ENCODE results near the gene NID2.

The NID2 gene

DNA sequence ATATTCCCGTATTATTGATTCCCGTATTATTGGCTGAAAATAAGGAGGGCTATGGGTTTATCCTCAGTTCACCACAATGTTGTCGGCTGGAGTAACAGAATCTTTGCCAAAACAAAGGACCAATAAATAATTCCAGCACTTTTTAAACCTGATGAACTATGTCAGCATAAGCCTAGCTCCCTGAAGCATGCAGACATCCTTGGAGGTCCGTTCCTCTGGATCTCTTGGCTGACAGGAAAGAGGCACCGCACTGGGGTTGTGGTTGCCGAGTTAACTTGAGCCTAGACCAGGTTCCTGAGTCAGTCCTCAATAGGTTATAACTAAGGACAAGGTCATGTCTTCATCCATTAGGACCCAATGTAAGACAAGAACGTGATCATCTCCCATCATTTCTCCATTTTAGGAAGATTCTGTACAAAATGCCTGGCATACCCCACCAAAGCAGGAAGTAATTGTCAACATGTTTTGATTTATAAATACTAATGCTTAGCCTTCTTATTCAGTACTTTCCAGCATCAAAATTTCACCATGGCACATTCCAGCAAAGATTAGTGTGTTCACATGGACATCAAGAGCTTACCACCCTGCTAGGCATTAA is 36.6 kb downstream of the NID2 start:
- DNase-seq (ENCODE audit: low read depth): peak; percentile 93
- TF ChIP-seq, protein P1, sequence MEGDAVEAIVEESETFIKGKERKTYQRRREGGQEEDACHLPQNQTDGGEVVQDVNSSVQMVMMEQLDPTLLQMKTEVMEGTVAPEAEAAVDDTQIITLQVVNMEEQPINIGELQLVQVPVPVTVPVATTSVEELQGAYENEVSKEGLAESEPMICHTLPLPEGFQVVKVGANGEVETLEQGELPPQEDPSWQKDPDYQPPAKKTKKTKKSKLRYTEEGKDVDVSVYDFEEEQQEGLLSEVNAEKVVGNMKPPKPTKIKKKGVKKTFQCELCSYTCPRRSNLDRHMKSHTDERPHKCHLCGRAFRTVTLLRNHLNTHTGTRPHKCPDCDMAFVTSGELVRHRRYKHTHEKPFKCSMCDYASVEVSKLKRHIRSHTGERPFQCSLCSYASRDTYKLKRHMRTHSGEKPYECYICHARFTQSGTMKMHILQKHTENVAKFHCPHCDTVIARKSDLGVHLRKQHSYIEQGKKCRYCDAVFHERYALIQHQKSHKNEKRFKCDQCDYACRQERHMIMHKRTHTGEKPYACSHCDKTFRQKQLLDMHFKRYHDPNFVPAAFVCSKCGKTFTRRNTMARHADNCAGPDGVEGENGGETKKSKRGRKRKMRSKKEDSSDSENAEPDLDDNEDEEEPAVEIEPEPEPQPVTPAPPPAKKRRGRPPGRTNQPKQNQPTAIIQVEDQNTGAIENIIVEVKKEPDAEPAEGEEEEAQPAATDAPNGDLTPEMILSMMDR (conservative IDR thresholded peaks at IDR 0.05; ENCODE audit: low read depth, low read length): no peak
- H3K4me3 ChIP-seq (ENCODE audit: low read length): peak overlapping the region; percentile 4

DNA sequence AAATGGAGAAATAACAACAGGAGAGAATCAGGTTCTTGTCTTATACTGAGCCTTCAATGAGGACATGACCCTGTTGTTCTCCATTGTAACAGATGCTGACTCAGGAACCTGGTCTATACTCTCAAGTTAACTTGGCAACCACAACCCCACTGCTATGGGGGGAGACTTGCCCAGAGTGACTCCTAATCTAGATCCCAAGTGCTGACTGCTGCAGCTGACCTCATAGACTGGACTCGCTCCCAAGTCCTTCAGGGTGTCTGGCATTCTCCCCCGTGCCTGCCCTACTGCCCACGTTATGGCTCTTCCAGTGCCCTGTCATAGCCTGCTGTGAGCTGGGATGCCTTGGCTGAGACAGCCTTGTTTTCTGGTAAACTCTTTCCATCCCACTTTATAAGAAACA is 37.1 kb downstream of the NID2 start:
- H3K4me3 ChIP-seq (ENCODE audit: low read length): no peak overlapping the region
- TF ChIP-seq, protein P1 (conservative IDR thresholded peaks at IDR 0.05; ENCODE audit: low read depth, low read length): no peak
- peak; percentile 97 for DNase-seq (ENCODE audit: low read depth)

DNA sequence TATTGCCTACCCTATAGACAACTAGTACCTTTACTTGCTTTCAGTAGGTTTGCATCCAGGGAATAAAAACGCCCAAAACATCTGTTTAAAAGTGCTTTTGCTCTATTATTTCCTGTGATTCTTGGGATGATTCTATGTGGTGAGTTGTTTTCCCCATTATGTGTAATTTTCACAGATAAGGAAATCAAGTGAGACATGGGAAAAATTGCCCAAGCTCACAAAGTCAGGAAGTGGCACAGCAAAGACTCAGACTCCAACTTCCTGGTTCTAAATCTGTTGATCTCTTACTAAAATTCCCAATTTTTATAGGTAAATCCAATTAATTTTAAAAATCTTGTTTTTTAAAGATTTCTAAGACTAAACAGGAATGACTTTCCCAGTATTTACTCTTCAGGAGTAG is 39.0 kb downstream of the NID2 start:
- H3K4me3 ChIP-seq (ENCODE audit: low read length): no peak overlapping the region
- DNase-seq (ENCODE audit: low read depth): no peak
- TF ChIP-seq, protein P1 (conservative IDR thresholded peaks at IDR 0.05; ENCODE audit: low read depth, low read length): no peak

DNA sequence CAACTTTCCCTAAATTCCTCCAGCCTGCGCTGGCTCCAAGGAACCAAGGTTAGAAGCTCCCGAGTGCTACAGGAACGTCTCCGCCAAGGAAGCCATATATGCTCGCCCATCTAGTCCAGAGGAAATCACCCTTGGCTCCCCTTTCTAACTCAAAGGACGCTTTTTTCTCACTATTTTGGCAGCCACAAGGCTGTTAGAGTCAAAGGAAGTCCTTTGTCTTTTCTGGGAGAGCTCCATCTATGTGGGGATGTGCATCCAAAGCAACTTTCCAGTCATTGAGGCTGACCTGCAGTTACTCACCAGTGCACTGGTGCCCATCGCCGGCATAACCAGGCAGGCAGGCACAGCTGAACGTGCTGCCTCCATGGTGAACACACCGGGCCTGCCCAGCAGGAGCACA is 42.0 kb downstream of the NID2 start:
- H3K4me3 ChIP-seq (ENCODE audit: low read length): no peak overlapping the region
- TF ChIP-seq, protein P1 (conservative IDR thresholded peaks at IDR 0.05; ENCODE audit: low read depth, low read length): no peak
- DNase-seq (ENCODE audit: low read depth): no peak

DNA sequence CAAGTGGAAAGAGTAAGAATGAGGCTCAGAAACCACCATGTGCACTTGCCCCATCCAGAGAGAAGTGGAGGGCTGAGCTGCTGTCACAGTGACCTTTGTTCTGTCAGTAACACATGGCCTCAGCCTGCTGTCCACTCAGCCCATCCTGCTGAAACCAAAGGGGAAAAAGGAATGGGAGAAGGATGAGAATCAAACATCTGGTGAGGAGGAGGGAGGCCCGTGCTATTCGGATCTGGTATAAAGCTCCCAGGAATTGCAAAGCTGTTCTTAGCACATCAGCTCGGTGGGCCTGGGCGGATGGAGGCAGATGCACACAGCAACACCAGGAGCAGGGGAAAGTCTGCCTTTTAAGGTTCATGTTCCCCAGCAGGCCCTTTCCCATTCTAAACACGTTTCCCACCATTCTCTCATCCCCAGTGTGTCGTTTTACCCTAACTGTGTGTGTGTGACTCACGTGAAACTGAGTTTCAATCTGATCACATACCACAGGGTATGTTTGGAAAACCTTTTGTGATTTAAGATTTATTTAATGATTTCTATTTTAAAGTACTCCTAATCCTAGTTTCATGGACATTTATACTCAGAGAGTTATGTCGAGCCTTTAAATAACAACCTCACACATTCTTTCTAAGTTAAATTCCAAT is 42.7 kb downstream of the NID2 start:
- H3K4me3 ChIP-seq (ENCODE audit: low read length): no peak overlapping the region
- TF ChIP-seq, protein P1 (conservative IDR thresholded peaks at IDR 0.05; ENCODE audit: low read depth, low read length): no peak

DNA sequence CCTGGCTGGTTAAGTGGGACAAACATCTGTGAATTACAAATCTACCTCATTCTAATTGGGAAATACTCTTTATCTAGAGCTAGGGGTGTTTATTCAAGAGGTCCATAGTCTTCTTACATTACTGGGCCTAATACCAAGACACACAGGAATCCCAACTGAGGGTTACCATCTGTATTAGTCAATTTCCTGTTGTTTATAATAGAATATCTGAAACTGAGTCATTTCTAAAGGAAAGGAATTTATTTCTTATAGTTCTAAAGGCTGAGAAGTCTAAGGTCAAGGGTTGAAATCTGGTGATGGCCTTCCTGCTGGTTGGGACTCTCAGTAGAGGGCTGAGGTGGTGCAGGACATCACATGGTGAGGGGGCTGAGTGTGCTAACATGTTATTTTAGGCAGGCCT is 43.5 kb downstream of the NID2 start:
- DNase-seq (ENCODE audit: low read depth): no peak
- no peak overlapping the region for H3K4me3 ChIP-seq (ENCODE audit: low read length)
- TF ChIP-seq, protein P1 (conservative IDR thresholded peaks at IDR 0.05; ENCODE audit: low read depth, low read length): no peak

More for the DNA sequence above, 42.7 kb downstream of the NID2 start:
- DNase-seq (ENCODE audit: low read depth): no peak

DNA sequence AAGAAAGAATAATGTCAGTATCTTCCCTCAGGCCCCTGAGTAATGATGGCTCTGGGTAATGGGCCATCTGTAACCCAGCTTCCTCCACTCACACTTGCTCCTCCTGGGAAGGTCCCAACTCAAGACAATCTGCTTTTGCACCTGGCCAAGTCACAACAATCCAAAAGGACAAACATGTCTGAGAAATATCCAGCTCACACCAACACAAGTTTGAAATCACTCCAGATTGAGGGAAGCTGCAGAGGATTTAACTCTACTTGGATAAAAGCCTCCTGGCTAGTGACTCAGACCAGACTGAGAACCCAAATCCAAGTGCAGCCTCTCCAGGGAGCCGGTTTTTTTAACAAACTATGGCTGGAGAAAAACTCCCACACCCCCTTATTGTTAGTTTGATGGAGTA is 45.3 kb downstream of the NID2 start:
- H3K4me3 ChIP-seq (ENCODE audit: low read length): no peak overlapping the region
- no peak for DNase-seq (ENCODE audit: low read depth)
- TF ChIP-seq, protein P1 (conservative IDR thresholded peaks at IDR 0.05; ENCODE audit: low read depth, low read length): no peak
